OCI-LY7 (cell line): ENCODE results near the gene NFKBIE. TPM values are rescaled to one million over a fixed set of nuclear protein-coding genes. Genes with fewer than 3 reads are reported as not detected.

Experiments used
- BruUV-seq: library from RNA; stranded (reverse); fragments of 400-500 nt; replicated peaks from 2 replicates; lab custom pipeline; 2021; lab: Mats Ljungman, UMichigan
- CTCF ChIA-PET: fragments of 300-600 bp; sonication (Branson Sonifier 250); formaldehyde crosslinking; loops from one replicate; lab custom pipeline; 2022; ENCODE audit warnings: antibody characterized with exemption; ENCODE audit not compliant: unreplicated experiment; lab: Charles Lee
- POLR2A ChIA-PET: fragments of 300-600 bp; sonication (Branson Sonifier 250); formaldehyde crosslinking; loops from one replicate; lab custom pipeline; 2022; ENCODE audit warnings: antibody characterized with exemption; lab: Charles Lee
- DNase-seq: peaks from one replicate; pipeline ENCODE4 v3.0.0-alpha.2; 2015; ENCODE audit warnings: low spot score
- H2AFZ ChIP-seq: fragments of 200-600 bp; sonication (generic), shearing (Covaris generic); 2 replicates; pipeline ENCODE4 v1.6.1; 2014; ENCODE audit warnings: mild to moderate bottlenecking, antibody characterized with exemption, low read length, moderate library complexity
- H3K27ac ChIP-seq: fragments of 200-600 bp; sonication (generic); 2 replicates; pipeline ENCODE4 v1.5.1; 2014; ENCODE audit warnings: mixed run types, low read depth, mild to moderate bottlenecking, moderate library complexity, low read length, inconsistent platforms; ENCODE audit not compliant: poor library complexity, severe bottlenecking
- H3K36me3 ChIP-seq: fragments of 200-600 bp; sonication (generic); 2 replicates; pipeline ENCODE4 v1.6.1; 2014; ENCODE audit warnings: mild to moderate bottlenecking, antibody characterized with exemption, low read length, moderate library complexity, mixed read lengths; ENCODE audit not compliant: insufficient read depth
- H3K4me1 ChIP-seq: fragments of 200-600 bp; sonication (generic); 2 replicates; pipeline ENCODE4 v1.5.1; 2014; ENCODE audit warnings: mild to moderate bottlenecking, low read length; ENCODE audit not compliant: insufficient read depth, poor library complexity, severe bottlenecking
- H3K4me2 ChIP-seq: fragments of 200-600 bp; sonication (generic); 2 replicates; pipeline ENCODE4 v1.6.1; 2014; ENCODE audit warnings: mild to moderate bottlenecking, low read length
- H3K4me3 ChIP-seq: fragments of 200-600 bp; sonication (generic); 2 replicates; pipeline ENCODE4 v1.5.1; 2014; ENCODE audit warnings: mild to moderate bottlenecking, low read depth, low read length; ENCODE audit not compliant: poor library complexity, severe bottlenecking
- H3K79me2 ChIP-seq: fragments of 200-600 bp; sonication (generic); 2 replicates; pipeline ENCODE4 v1.6.1; 2016; ENCODE audit warnings: low read depth, mild to moderate bottlenecking, low read length, moderate library complexity, mixed read lengths; ENCODE audit not compliant: insufficient read depth
- H3K9me2 ChIP-seq: fragments of 200-600 bp; sonication (generic); 2 replicates; pipeline ENCODE4 v1.6.1; 2016; ENCODE audit warnings: mild to moderate bottlenecking, low read length, mixed read lengths; ENCODE audit not compliant: insufficient read depth
- H3K9me3 ChIP-seq: fragments of 200-600 bp; sonication (generic); 2 replicates; pipeline ENCODE4 v1.6.1; 2014; ENCODE audit warnings: mild to moderate bottlenecking, mixed run types, low read length, mixed read lengths
- H4K20me1 ChIP-seq: fragments of 200-600 bp; sonication (generic); 2 replicates; pipeline ENCODE4 v1.6.1; 2014; ENCODE audit warnings: mild to moderate bottlenecking, antibody characterized with exemption, low read length, moderate library complexity, mixed read lengths; ENCODE audit not compliant: insufficient read depth
- CTCF ChIP-seq: fragments of 200-600 bp; sonication (generic); conservative IDR thresholded peaks from 2 replicates; pipeline ENCODE4 v1.5.1; 2014; ENCODE audit warnings: mild to moderate bottlenecking, antibody characterized with exemption, low read length, moderate library complexity, mixed read lengths
- EZH2phosphoT487 ChIP-seq: fragments of 200-600 bp; sonication (generic); IDR thresholded peaks from 2 replicates; pipeline ENCODE4 v1.6.1; 2018; ENCODE audit warnings: low read depth, borderline replicate concordance, mild to moderate bottlenecking, mixed run types, antibody characterized with exemption, low read length, moderate library complexity, mixed read lengths
- intact Hi-C: fragments of 100-400 bp; cut with micrococcal nuclease; formaldehyde crosslinking; loops from one replicate; pipeline ENCODE4 v1.10.0; 2022; ENCODE audit not compliant: unreplicated experiment
- total RNA-seq, 2 experiments: library from RNA; depleted of rRNA in 1 of 2; stranded (reverse); fragments of >200 nt in 1 of 2; shearing (Covaris generic) in 1 of 2; gene quantifications; 2 replicates each; pipeline ENCODE4 v1.2.3, GENCODE V29; 2014 to 2022

Gene NFKBIE
- total RNA-seq, 2 experiments from 2014 or later: 24.8 to 43.1 TPM

- intact Hi-C loops: loop anchor here (5.0 kb wide), 1 partner anchor 120 kb away; the partner anchor contains the start of gene CDC5L
- no peaks in the 10 kb centered on the region for H3K9me2 ChIP-seq
- H3K4me1 ChIP-seq: peaks cover 48% of the 10 kb centered on the region
- no peak for TF ChIP-seq CTCF
- no peak for TF ChIP-seq EZH2phosphoT487
- DNase-seq: no peak
- H3K9me3 ChIP-seq: no peaks in the 10 kb centered on the region
- BruUV-seq: no TSS peak
- H3K36me3 ChIP-seq: peaks cover 9% of the 10 kb centered on the region; the same call in 1 of the 2 replicates
- no peak overlapping the region for H3K4me3 ChIP-seq
- no peaks in the 10 kb centered on the region for H4K20me1 ChIP-seq
- H2AFZ ChIP-seq: no peak overlapping the region
- peaks cover 27% of the 10 kb centered on the region for H3K79me2 ChIP-seq
- H3K27ac ChIP-seq: no peak overlapping the region
- no peak overlapping the region for H3K4me2 ChIP-seq
- POLR2A ChIA-PET: interaction anchor here (0.6 to 1.6 kb wide), 3 partner anchors 20 to 138 kb away, joined by 3 to 5 read pairs (median 5); partner anchors contain the start of gene HSP90AB1
- CTCF ChIA-PET: interaction anchor here (0.6 to 0.9 kb wide), 3 partner anchors 22 to 1392 kb away, joined by 4 to 19 read pairs (median 8); no protein-coding TSS in a partner anchor
Measured at GRCh38 chr6:44267252-44267651, 1.9 kb upstream of the NFKBIE start.

GRCh38 chr6:44266347-44266746 is 996 bp upstream of the NFKBIE start:
- TF ChIP-seq CTCF: no peak
- TF ChIP-seq EZH2phosphoT487: no peak
- Histone ChIP-seq H3K4me3 (no peak overlapping the region), H3K9me2 (no peaks in the 10 kb centered on the region), H3K27ac (no peak overlapping the region), H3K9me3 (no peaks in the 10 kb centered on the region), H3K36me3 (peaks cover 18% of the 10 kb centered on the region; the same call in 1 of the 2 replicates), H2AFZ (no peak overlapping the region), H3K4me1 (peaks cover 57% of the 10 kb centered on the region), H4K20me1 (no peaks in the 10 kb centered on the region), H3K4me2 (no peak overlapping the region), H3K79me2 (peaks cover 36% of the 10 kb centered on the region)
- no TSS peak for BruUV-seq
- ChIA-PET CTCF (interaction anchor here (0.6 to 0.9 kb wide), 3 partner anchors 21 to 1393 kb away, joined by 4 to 19 read pairs (median 8); no protein-coding TSS in a partner anchor), POLR2A (interaction anchor here (1.6 kb wide), 1 partner anchor 19 kb away, joined by 5 read pairs; the partner anchor contains the start of gene HSP90AB1)
- DNase-seq: no peak
- intact Hi-C loops: loop anchor here (5.0 kb wide), 1 partner anchor 121 kb away; the partner anchor contains the start of gene CDC5L

- Histone ChIP-seq H3K36me3 (peaks cover 24% of the 10 kb centered on the region; the same call in 1 of the 2 replicates), H3K4me2 (peak overlapping the region; percentile 96; the same call in 1 of the 2 replicates), H4K20me1 (no peaks in the 10 kb centered on the region), H3K27ac (peak overlapping the region; percentile 85), H3K4me1 (peaks cover 62% of the 10 kb centered on the region), H2AFZ (peak overlapping the region; percentile 56), H3K4me3 (peak overlapping the region; percentile 86), H3K9me2 (no peaks in the 10 kb centered on the region), H3K9me3 (no peaks in the 10 kb centered on the region), H3K79me2 (peaks cover 41% of the 10 kb centered on the region)
- no peak for DNase-seq
- TF ChIP-seq CTCF: no peak
- no peak for TF ChIP-seq EZH2phosphoT487
- CTCF ChIA-PET: no interaction called here
- intact Hi-C loops: loop anchor here (2.0 to 5.0 kb wide), 2 partner anchors 41 to 122 kb away; partner anchors contain the start of gene CDC5L
- POLR2A ChIA-PET: no interaction called here
- BruUV-seq: no TSS peak
Measured at GRCh38 chr6:44265722-44266233, 427 bp upstream of the NFKBIE start.
